HG03432 (cell line): ENCODE data around the gene FAM227A.
"Not testable (repeated sequence)": the region's sequence is repeated elsewhere in the genome, so short reads cannot be mapped to it uniquely, and the experiment has no call there.

ENCODE experiments used
- ATAC-seq: cut with Tn5 transposase; IDR thresholded peaks from one replicate; pipeline ENCODE4 v1.9.1; 2021; ENCODE audit warnings: mild to moderate bottlenecking, moderate library complexity; ENCODE audit not compliant: unreplicated experiment

Gene FAM227A

GRCh38 chr22:38674888-38675287 lies 18.7 kb upstream of the FAM227A start:
- ATAC-seq: no peak

- ATAC-seq: peak; percentile 41
These were observed 1.1 kb upstream of the FAM227A start for GRCh38 chr22:38657045-38657909.

- ATAC-seq: no peak
These were observed 505 bp downstream of the FAM227A start for GRCh38 chr22:38655519-38656255.

- no peak for ATAC-seq
These were observed 2.5 kb downstream of the FAM227A start for GRCh38 chr22:38653741-38654140.

GRCh38 chr22:38652859-38653258 lies 3.3 kb downstream of the FAM227A start:
- no peak for ATAC-seq

- ATAC-seq: no peak
These were observed 6.2 kb downstream of the FAM227A start for GRCh38 chr22:38649841-38650522.

GRCh38 chr22:38645430-38645829 lies 10.8 kb downstream of the FAM227A start:
- ATAC-seq: no peak

- ATAC-seq: not testable (repeated sequence)
These were observed 11.9 kb downstream of the FAM227A start for GRCh38 chr22:38644245-38644644.

- ATAC-seq: no peak
These were observed 14.6 kb downstream of the FAM227A start for GRCh38 chr22:38641476-38642040.

- no peak for ATAC-seq
These were observed 17.5 kb downstream of the FAM227A start for GRCh38 chr22:38638728-38639127.

- ATAC-seq: no peak
These were observed 18.0 kb downstream of the FAM227A start for GRCh38 chr22:38638216-38638615.

- no peak for ATAC-seq
These were observed 23.7 kb downstream of the FAM227A start for GRCh38 chr22:38632528-38632927.

- ATAC-seq: no peak
These were observed 24.5 kb downstream of the FAM227A start for GRCh38 chr22:38631724-38632123.

GRCh38 chr22:38629108-38629507 lies 27.1 kb downstream of the FAM227A start:
- no peak for ATAC-seq

GRCh38 chr22:38628444-38628843 lies 27.7 kb downstream of the FAM227A start:
- ATAC-seq: no peak

- no peak for ATAC-seq
These were observed 32.8 kb downstream of the FAM227A start for GRCh38 chr22:38623351-38623750.

GRCh38 chr22:38618682-38619081 lies 37.5 kb downstream of the FAM227A start:
- ATAC-seq: no peak

- ATAC-seq: no peak
These were observed 37.9 kb downstream of the FAM227A start for GRCh38 chr22:38618258-38618657.

- not testable (repeated sequence) for ATAC-seq
These were observed 41.2 kb downstream of the FAM227A start for GRCh38 chr22:38615064-38615405.

- no peak for ATAC-seq
These were observed 41.7 kb downstream of the FAM227A start for GRCh38 chr22:38614332-38615063.

- ATAC-seq: no peak
These were observed 42.6 kb downstream of the FAM227A start for GRCh38 chr22:38613588-38613987.
